Pons (tissue), 1 donor: ENCODE data around the gene PDCD11.

Source experiments
- DNase-seq: peaks from one replicate; pipeline ENCODE4 v3.0.0-alpha.2; 2016; ENCODE audit warnings: low spot score

PDCD11 gene

GRCh38 chr10:103449208-103450144, 53.0 kb downstream of the PDCD11 start:
- DNase-seq, result no peak

GRCh38 chr10:103450201-103450695, 53.8 kb downstream of the PDCD11 start:
- no peak for DNase-seq

- peak; percentile 25 for DNase-seq
Observed at GRCh38 chr10:103451091-103451813, 54.8 kb downstream of the PDCD11 start.

GRCh38 chr10:103451831-103452505, 55.5 kb downstream of the PDCD11 start, which contains the start of gene CALHM2:
TSS of gene CALHM2 (minus strand) at chr10:103452370. CDS start at chr10:103449941, 2,429 bp downstream.
- DNase-seq, result peak; percentile 12

GRCh38 chr10:103452506-103453230, 56.2 kb downstream of the PDCD11 start:
- no peak for DNase-seq

GRCh38 chr10:103454026-103454425, 57.6 kb downstream of the PDCD11 start:
- DNase-seq, result no peak

GRCh38 chr10:103455235-103455634, 58.8 kb downstream of the PDCD11 start:
- DNase-seq, result no peak

GRCh38 chr10:103456074-103456660, 59.7 kb downstream of the PDCD11 start:
- DNase-seq, result no peak

GRCh38 chr10:103457176-103457712, 60.8 kb downstream of the PDCD11 start:
- DNase-seq, result no peak

- DNase-seq, result no peak
Observed at GRCh38 chr10:103457896-103458583, 61.6 kb downstream of the PDCD11 start.

- no peak for DNase-seq
Observed at GRCh38 chr10:103458720-103459119, 62.3 kb downstream of the PDCD11 start, which contains the start of gene CALHM1. TSS of gene CALHM1 (minus strand) at chr10:103458900. CDS start at chr10:103458751, 149 bp downstream.

- DNase-seq, result no peak
Observed at GRCh38 chr10:103459615-103460014, 63.2 kb downstream of the PDCD11 start.

GRCh38 chr10:103463499-103463898, 67.1 kb downstream of the PDCD11 start:
- no peak for DNase-seq

GRCh38 chr10:103465411-103466179, 69.2 kb downstream of the PDCD11 start:
- DNase-seq, result peak; percentile 11

GRCh38 chr10:103466734-103467133, 70.3 kb downstream of the PDCD11 start:
- no peak for DNase-seq

GRCh38 chr10:103467406-103467805, 71.0 kb downstream of the PDCD11 start:
- no peak for DNase-seq

GRCh38 chr10:103469201-103469600, 72.8 kb downstream of the PDCD11 start:
- no peak for DNase-seq

- DNase-seq, result no peak
Observed at GRCh38 chr10:103470761-103471653, 74.6 kb downstream of the PDCD11 start.
